Osteoblast (primary cell): ENCODE results near the gene ZNF57. TPM values are rescaled to one million over a fixed set of nuclear protein-coding genes. Genes with fewer than 3 reads are reported as not detected.
A peak's percentile ranks its signal among the peaks of the same experiment; 100 is the strongest.
"Not testable (repeated sequence)": the region's sequence is repeated elsewhere in the genome, so short reads cannot be mapped to it uniquely, and the experiment has no call there.

Experiments
- DNase-seq: peaks from one replicate; pipeline ENCODE4 v3.0.0; 2011; ENCODE audit warnings: low spot score, mixed read lengths; ENCODE audit not compliant: insufficient read length; ENCODE audit errors: missing footprints
- H2AFZ ChIP-seq: 2 replicates; pipeline ENCODE4 v1.6.0; 2011; ENCODE audit warnings: mild to moderate bottlenecking, low read length
- H3K27ac ChIP-seq: 2 replicates; pipeline ENCODE4 v1.5.1; 2011; ENCODE audit warnings: mild to moderate bottlenecking, low read depth, low read length, moderate library complexity
- H3K27me3 ChIP-seq: 2 replicates; pipeline ENCODE4 v1.6.0; 2012; ENCODE audit warnings: mild to moderate bottlenecking, control low read depth, inconsistent platforms, low read length, moderate library complexity; ENCODE audit not compliant: insufficient read depth
- H3K36me3 ChIP-seq: 2 replicates; pipeline ENCODE4 v1.5.1; 2011; ENCODE audit warnings: mild to moderate bottlenecking, low read length, control low read depth, moderate library complexity; ENCODE audit not compliant: insufficient read depth
- H3K4me1 ChIP-seq: 2 replicates; pipeline ENCODE4 v1.5.1; 2011; ENCODE audit warnings: mild to moderate bottlenecking, low read length, control low read depth, moderate library complexity; ENCODE audit not compliant: insufficient read depth
- H3K4me2 ChIP-seq: 2 replicates; pipeline ENCODE4 v1.6.0; 2011; ENCODE audit warnings: mild to moderate bottlenecking, low read length; ENCODE audit not compliant: insufficient read depth
- H3K4me3 ChIP-seq: fragments of 200-600 bp; sonication (generic); 3 replicates; pipeline ENCODE4 v1.5.1; 2012; ENCODE audit warnings: mild to moderate bottlenecking, low read length, inconsistent platforms; ENCODE audit not compliant: insufficient read depth
- H3K79me2 ChIP-seq: 2 replicates; pipeline ENCODE4 v1.6.0; 2012; ENCODE audit warnings: mild to moderate bottlenecking, low read length, control low read depth, inconsistent platforms; ENCODE audit not compliant: insufficient read depth
- H3K9me3 ChIP-seq: 2 replicates; pipeline ENCODE4 v1.5.1; 2011; ENCODE audit warnings: low read depth, low read length, control low read depth
- H4K20me1 ChIP-seq: 2 replicates; pipeline ENCODE4 v1.6.0; 2012; ENCODE audit warnings: mild to moderate bottlenecking, low read length, control low read depth; ENCODE audit not compliant: insufficient read depth
- total RNA-seq: library from RNA; depleted of rRNA; stranded (reverse); fragments of >200 nt; gene quantifications from 2 replicates; pipeline ENCODE4 v1.2.3, GENCODE V29; 2012
- TF ChIP-seq, protein P1 (sequence below): IDR thresholded peaks from 2 replicates; pipeline ENCODE4 v1.5.1; 2011; ENCODE audit warnings: mild to moderate bottlenecking, low read depth, low read length, moderate library complexity; ENCODE audit errors: extremely low read depth

ZNF57 gene
- total RNA-seq, 1 donor, result 5.4 TPM

DNA sequence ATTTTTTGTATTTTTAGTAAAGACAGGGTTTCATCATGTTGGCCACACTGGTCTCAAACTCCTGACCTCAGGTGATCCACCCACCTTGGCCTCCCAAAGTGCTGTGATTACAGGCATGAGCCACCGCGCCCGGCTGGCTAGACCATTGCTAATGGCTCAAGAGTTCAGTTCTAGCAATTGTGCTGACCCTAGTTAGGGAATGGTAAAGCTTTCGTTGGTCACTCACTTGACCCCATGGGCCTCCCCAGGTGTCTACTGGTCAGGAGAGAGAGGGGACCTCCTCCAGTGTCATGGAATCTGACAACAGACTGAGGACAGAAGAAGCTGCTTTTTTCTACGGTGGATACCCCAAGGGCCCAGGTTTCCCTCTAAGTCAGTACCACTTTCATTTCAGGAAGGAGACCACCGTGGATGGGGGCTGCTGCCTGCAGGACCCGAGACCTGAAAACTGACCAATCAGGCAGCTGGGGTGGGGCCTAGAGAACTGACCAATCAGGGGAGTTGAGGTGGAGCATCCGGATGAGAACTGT, 34.2 kb upstream of the ZNF57 start:
- no peak overlapping the region for H2AFZ ChIP-seq
- H3K4me2 ChIP-seq, result no peak overlapping the region
- no peaks in the 10 kb centered on the region for H3K4me1 ChIP-seq
- TF ChIP-seq, protein P1, sequence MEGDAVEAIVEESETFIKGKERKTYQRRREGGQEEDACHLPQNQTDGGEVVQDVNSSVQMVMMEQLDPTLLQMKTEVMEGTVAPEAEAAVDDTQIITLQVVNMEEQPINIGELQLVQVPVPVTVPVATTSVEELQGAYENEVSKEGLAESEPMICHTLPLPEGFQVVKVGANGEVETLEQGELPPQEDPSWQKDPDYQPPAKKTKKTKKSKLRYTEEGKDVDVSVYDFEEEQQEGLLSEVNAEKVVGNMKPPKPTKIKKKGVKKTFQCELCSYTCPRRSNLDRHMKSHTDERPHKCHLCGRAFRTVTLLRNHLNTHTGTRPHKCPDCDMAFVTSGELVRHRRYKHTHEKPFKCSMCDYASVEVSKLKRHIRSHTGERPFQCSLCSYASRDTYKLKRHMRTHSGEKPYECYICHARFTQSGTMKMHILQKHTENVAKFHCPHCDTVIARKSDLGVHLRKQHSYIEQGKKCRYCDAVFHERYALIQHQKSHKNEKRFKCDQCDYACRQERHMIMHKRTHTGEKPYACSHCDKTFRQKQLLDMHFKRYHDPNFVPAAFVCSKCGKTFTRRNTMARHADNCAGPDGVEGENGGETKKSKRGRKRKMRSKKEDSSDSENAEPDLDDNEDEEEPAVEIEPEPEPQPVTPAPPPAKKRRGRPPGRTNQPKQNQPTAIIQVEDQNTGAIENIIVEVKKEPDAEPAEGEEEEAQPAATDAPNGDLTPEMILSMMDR, result no peak
- H4K20me1 ChIP-seq, result no peaks in the 10 kb centered on the region
- no peaks in the 10 kb centered on the region for H3K9me3 ChIP-seq
- no peak for DNase-seq
- no peak overlapping the region for H3K4me3 ChIP-seq
- no peaks in the 10 kb centered on the region for H3K79me2 ChIP-seq
- H3K27me3 ChIP-seq, result no peaks in the 10 kb centered on the region
- no peak overlapping the region for H3K27ac ChIP-seq
- no peaks in the 10 kb centered on the region for H3K36me3 ChIP-seq

GRCh38 chr19:2867025-2867991, 33.4 kb upstream of the ZNF57 start, which contains the start of gene ZNF556:
TSS of gene ZNF556 (plus strand) at chr19:2867335. CDS start at chr19:2867422, 87 bp downstream.
- Histone ChIP-seq H3K9me3 (no peaks in the 10 kb centered on the region), H3K79me2 (no peaks in the 10 kb centered on the region), H4K20me1 (no peaks in the 10 kb centered on the region), H3K4me3 (no peak within 1 kb of the TSS), H3K4me2 (no peak within 1 kb of the TSS), H2AFZ (no peak within 1 kb of the TSS), H3K36me3 (no peaks in the 10 kb centered on the region), H3K27ac (no peak within 1 kb of the TSS), H3K27me3 (no peaks in the 10 kb centered on the region), H3K4me1 (no peaks in the 10 kb centered on the region)
- TF ChIP-seq, protein P1, result no peak
- DNase-seq, result peak; percentile 70

GRCh38 chr19:2869618-2870017, 31.1 kb upstream of the ZNF57 start:
- TF ChIP-seq, protein P1, result no peak
- H3K36me3 ChIP-seq, result no peaks in the 10 kb centered on the region
- H3K4me2 ChIP-seq, result no peak overlapping the region
- no peaks in the 10 kb centered on the region for H3K9me3 ChIP-seq
- peak; percentile 48 for DNase-seq
- no peaks in the 10 kb centered on the region for H4K20me1 ChIP-seq
- H2AFZ ChIP-seq, result no peak overlapping the region
- no peaks in the 10 kb centered on the region for H3K79me2 ChIP-seq
- no peaks in the 10 kb centered on the region for H3K4me1 ChIP-seq
- no peak overlapping the region for H3K4me3 ChIP-seq
- no peaks in the 10 kb centered on the region for H3K27me3 ChIP-seq
- H3K27ac ChIP-seq, result no peak overlapping the region

DNA sequence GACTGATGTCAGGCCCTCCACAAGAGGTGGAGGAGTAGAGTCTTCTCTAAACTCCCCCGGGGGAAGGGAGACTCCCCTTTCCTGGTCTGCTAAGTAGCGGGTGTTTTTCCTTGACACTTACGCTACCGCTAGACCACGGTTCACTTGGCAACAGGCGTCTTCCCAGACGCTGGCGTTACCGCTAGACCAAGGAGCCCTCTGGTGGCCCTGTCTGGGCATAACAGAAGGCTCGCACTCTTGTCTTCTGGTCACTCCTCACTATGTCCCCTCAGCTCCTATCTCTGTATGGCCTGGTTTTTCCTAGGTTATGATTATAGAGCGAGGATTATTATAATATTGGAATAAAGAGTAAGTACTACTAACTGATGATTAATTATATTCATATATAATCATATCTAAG, 28.6 kb upstream of the ZNF57 start:
- not testable (repeated sequence) for H3K9me3 ChIP-seq, H3K4me2 ChIP-seq, H2AFZ ChIP-seq, H3K27ac ChIP-seq, H3K4me3 ChIP-seq, H3K4me1 ChIP-seq, H3K36me3 ChIP-seq, H4K20me1 ChIP-seq, DNase-seq, H3K27me3 ChIP-seq, H3K79me2 ChIP-seq
- TF ChIP-seq, protein P1, result peak; percentile 21
